ENCODE measurements around the gene MIPOL1. TPM values are rescaled to one million over a fixed set of nuclear protein-coding genes. Genes with fewer than 3 reads are reported as not detected.

The MIPOL1 gene
- total and polyA plus RNA-seq, 2 of the 13 experiments (the other 11 are each of a cell fraction or from before 2014, with no cell fraction given): 8.6 to 34.2 TPM

GRCh38 chr14:37466623-37467088 is 268.9 kb downstream of the MIPOL1 start (continued):
- TF ChIP-seq ZBTB25 (CRISPR knock-in tag; IDR thresholded peaks at IDR 0.05): peak; percentile 99
- peak; percentile 33; the same call in 1 of the 2 replicates for TF ChIP-seq HINFP (CRISPR knock-in tag; IDR thresholded peaks at IDR 0.05; ENCODE audit: low read depth)
- peak; percentile 84; the same call in 1 of the 2 replicates for TF ChIP-seq JUND (CRISPR knock-in tag; IDR thresholded peaks at IDR 0.05)
- no peak for TF ChIP-seq MYC (CRISPR knock-in tag; IDR thresholded peaks at IDR 0.05; ENCODE audit: borderline replicate concordance)
- peak; percentile 80; the same call in 1 of the 2 replicates for TF ChIP-seq ZNF816 (CRISPR knock-in tag; IDR thresholded peaks at IDR 0.05; ENCODE audit: borderline replicate concordance)
- TF ChIP-seq MED1 (CRISPR knock-in tag; IDR thresholded peaks at IDR 0.05): peak; percentile 100
- TF ChIP-seq TEAD2 (CRISPR knock-in tag; IDR thresholded peaks at IDR 0.05): no peak
- TF ChIP-seq CAMTA2 (CRISPR knock-in tag; IDR thresholded peaks at IDR 0.05; ENCODE audit: borderline replicate concordance): no peak
- TF ChIP-seq FOXJ3 (CRISPR knock-in tag; IDR thresholded peaks at IDR 0.05; ENCODE audit: borderline replicate concordance): peak; percentile 100
- TF ChIP-seq ZNF580 (CRISPR knock-in tag; IDR thresholded peaks at IDR 0.05; ENCODE audit: borderline replicate concordance, low read depth): peak; percentile 100
- TF ChIP-seq ELF4 (CRISPR knock-in tag; IDR thresholded peaks at IDR 0.05; ENCODE audit: borderline replicate concordance): peak; percentile 89
- no peak for TF ChIP-seq ZNF572 (CRISPR knock-in tag; IDR thresholded peaks at IDR 0.05)
- TF ChIP-seq TRIM22 (IDR thresholded peaks at IDR 0.05): no peak
- TF ChIP-seq NCOA2 (CRISPR knock-in tag; IDR thresholded peaks at IDR 0.05): peak; percentile 100
- TF ChIP-seq NFYB (CRISPR knock-in tag; IDR thresholded peaks at IDR 0.05): peak; percentile 64
- peak; percentile 99 for TF ChIP-seq GATA4 (IDR thresholded peaks at IDR 0.05; ENCODE audit: borderline replicate concordance, low read depth)
- TF ChIP-seq ZNF781 (CRISPR knock-in tag; IDR thresholded peaks at IDR 0.05; ENCODE audit: borderline replicate concordance, not compliant biosample characterization): peak; percentile 77
- peak; percentile 60 for TF ChIP-seq MAFF (IDR thresholded peaks at IDR 0.05; ENCODE audit: low read depth, low read length)
- no peak for TF ChIP-seq MBNL3 (CRISPR knock-in tag; conservative IDR thresholded peaks at IDR 0.05)
- TF ChIP-seq EED (CRISPR knock-in tag; IDR thresholded peaks at IDR 0.05): no peak
- TF ChIP-seq ZNF317 (CRISPR knock-in tag; IDR thresholded peaks at IDR 0.05): peak; percentile 78; the same call in 1 of the 2 replicates
- TF ChIP-seq ZNF570 (CRISPR knock-in tag; IDR thresholded peaks at IDR 0.05; ENCODE audit: borderline replicate concordance): 0 out of 2 replicates have a peak, but pooled peaks have one; percentile 75
- no peak for TF ChIP-seq GPN1 (CRISPR knock-in tag; IDR thresholded peaks at IDR 0.05; ENCODE audit: borderline replicate concordance)
- no peak for TF ChIP-seq CC2D1A (CRISPR knock-in tag; IDR thresholded peaks at IDR 0.05)
